HepG2 (cell line): ENCODE data around the gene TMEM95. TPM values are rescaled to one million over a fixed set of nuclear protein-coding genes. Genes with fewer than 3 reads are reported as not detected.

Experiments
- CBX2 ChIP-seq, 2 experiments: fragments of 200-600 bp in 1 of 2; sonication (generic); formaldehyde crosslinking in 1 of 2; IDR thresholded peaks; 2 replicates each; pipeline versions ENCODE4 v1.7.0 to v1.8.1; 2018 to 2022; ENCODE audit warnings: low read depth in 2 of 2, low read length in 1 of 2, mild to moderate bottlenecking in 1 of 2, missing genetic modification reagents in 1 of 2
- FOSL1 ChIP-seq: sonication (generic); formaldehyde crosslinking; IDR thresholded peaks from 2 replicates; pipeline ENCODE4 v1.9.0; 2021; ENCODE audit warnings: missing genetic modification reagents, borderline replicate concordance
- HOXA9 ChIP-seq: sonication (generic); formaldehyde crosslinking; IDR thresholded peaks from 2 replicates; pipeline ENCODE4 v1.8.1; 2022; ENCODE audit warnings: missing genetic modification reagents, mild to moderate bottlenecking, moderate library complexity, borderline replicate concordance
- ISL2 ChIP-seq: sonication (generic); formaldehyde crosslinking; IDR thresholded peaks from 2 replicates; pipeline ENCODE4 v1.5.0; 2020; ENCODE audit warnings: missing genetic modification reagents
- KDM3A ChIP-seq: IDR thresholded peaks from 2 replicates; pipeline ENCODE4 v1.6.1; 2018; ENCODE audit warnings: low read depth, missing compliant biosample characterization
- KLF13 ChIP-seq: sonication (generic); formaldehyde crosslinking; IDR thresholded peaks from 2 replicates; pipeline ENCODE4 v1.4.0; 2020; ENCODE audit warnings: mild to moderate bottlenecking, missing genetic modification reagents
- KLF6 ChIP-seq: IDR thresholded peaks from 2 replicates; pipeline ENCODE4 v1.8.0; 2016; ENCODE audit warnings: missing biosample characterization, missing genetic modification reagents
- LRRFIP1 ChIP-seq: sonication (generic); formaldehyde crosslinking; conservative IDR thresholded peaks from 2 replicates; pipeline ENCODE4 v1.4.0; 2020; ENCODE audit warnings: missing genetic modification reagents
- MEF2D ChIP-seq: sonication (generic); formaldehyde crosslinking; IDR thresholded peaks from 2 replicates; pipeline ENCODE4 v1.5.1; 2020; ENCODE audit warnings: mild to moderate bottlenecking, missing genetic modification reagents
- NBN ChIP-seq: fragments of 450-650 bp; conservative IDR thresholded peaks from 2 replicates; pipeline ENCODE4 v1.6.1; 2017
- SMARCE1 ChIP-seq: fragments of 450-650 bp; IDR thresholded peaks from 2 replicates; pipeline ENCODE4 v1.6.1; 2017; ENCODE audit warnings: borderline replicate concordance
- SNRNP70 ChIP-seq: fragments of 200-400 bp; formaldehyde crosslinking; IDR thresholded peaks from 2 replicates; pipeline ENCODE4 v1.6.1; 2017; ENCODE audit warnings: mild to moderate bottlenecking, low read depth, low read length, moderate library complexity
- THAP11 ChIP-seq: IDR thresholded peaks from 2 replicates; pipeline ENCODE4 v1.6.1; 2016; ENCODE audit warnings: missing biosample characterization, missing genetic modification reagents
- TP53 ChIP-seq: sonication (generic); formaldehyde crosslinking; conservative IDR thresholded peaks from 2 replicates; pipeline ENCODE4 v1.4.0; 2020; ENCODE audit warnings: missing genetic modification reagents
- ZFAT ChIP-seq: sonication (generic); formaldehyde crosslinking; conservative IDR thresholded peaks from 2 replicates; pipeline ENCODE4 v1.8.1; 2023; ENCODE audit warnings: missing genetic modification reagents, inconsistent platforms
- ZNF460 ChIP-seq: sonication (generic); formaldehyde crosslinking; IDR thresholded peaks from 2 replicates; pipeline ENCODE4 v1.5.1; 2020; ENCODE audit warnings: missing genetic modification reagents, mild to moderate bottlenecking, borderline replicate concordance
- ZNF562 ChIP-seq: sonication (generic); formaldehyde crosslinking; IDR thresholded peaks from 2 replicates; pipeline ENCODE4 v1.8.0; 2022; ENCODE audit warnings: missing genetic modification reagents, borderline replicate concordance
- ZNF782 ChIP-seq: sonication (generic); formaldehyde crosslinking; IDR thresholded peaks from 2 replicates; pipeline ENCODE4 v1.4.0; 2020; ENCODE audit warnings: missing genetic modification reagents, mild to moderate bottlenecking, borderline replicate concordance
- ZSCAN21 ChIP-seq: sonication (generic); formaldehyde crosslinking; IDR thresholded peaks from 2 replicates; pipeline ENCODE4 v1.8.0; 2022; ENCODE audit warnings: mild to moderate bottlenecking, missing genetic modification reagents, moderate library complexity, borderline replicate concordance
- polyA plus RNA-seq, 8 experiments: library from polyadenylated mRNA; depleted of rRNA in 3 of 8; stranded (reverse) in 7 of 8; unstranded in 1 of 8; fragments of >200 nt; fragmentation: Illumina TruSeq in 4 of 8; extraction: Trizol in 4 of 8; gene quantifications; 2 replicates each; pipeline versions ENCODE4 v1.2.1 to v1.2.3, GENCODE V29; 2011 to 2016; ENCODE audit warnings: low read depth in 4 of 8, missing spikeins in 1 of 8, mixed read lengths in 1 of 8; ENCODE audit not compliant: insufficient read depth in 1 of 8
- total RNA-seq, 5 experiments: library from RNA; depleted of rRNA; stranded (reverse); fragments of >200 nt; fragmentation: Illumina TruSeq; extraction: Trizol; gene quantifications; 2 replicates each; pipeline ENCODE4 v1.2.3, GENCODE V29; 2016; ENCODE audit warnings: low read depth in 1 of 5
- TF ChIP-seq, protein P1 (sequence below): sonication (generic); formaldehyde crosslinking; IDR thresholded peaks from 2 replicates; pipeline ENCODE4 v1.4.0; 2020; ENCODE audit warnings: mild to moderate bottlenecking, missing genetic modification reagents, borderline replicate concordance
- TF ChIP-seq, protein P2 (sequence below): sonication (generic); formaldehyde crosslinking; IDR thresholded peaks from 2 replicates; pipeline ENCODE4 v1.9.0; 2021; ENCODE audit warnings: missing genetic modification reagents, borderline replicate concordance

TMEM95 gene
- total and polyA plus RNA-seq, 2 of the 13 experiments (the other 11 are each of a cell fraction or from before 2014, with no cell fraction given): not detected

- TF ChIP-seq ZNF562 (no peak), ZFAT (CRISPR knock-in tag) (no peak), ISL2 (CRISPR knock-in tag) (peak; percentile 83), HOXA9 (CRISPR knock-in tag) (peak; percentile 64), CBX2 (IDR thresholded peaks at IDR 0.05; ENCODE audit: low read depth, low read length) (no peak), CBX2 (CRISPR knock-in tag; IDR thresholded peaks at IDR 0.05; ENCODE audit: low read depth) (no peak), ZNF460 (CRISPR knock-in tag) (no peak; the same call in 1 of the 2 replicates), ZSCAN21 (CRISPR knock-in tag) (peak; percentile 82; the same call in 1 of the 2 replicates), TP53 (CRISPR knock-in tag) (peak; percentile 83; the same call in 1 of the 2 replicates), KLF13 (CRISPR knock-in tag) (no peak), KLF6 (CRISPR knock-in tag) (0 out of 2 replicates have a peak, but pooled peaks have one; percentile 32), FOSL1 (CRISPR knock-in tag) (no peak), ZNF782 (CRISPR knock-in tag) (no peak), SMARCE1 (no peak), NBN (no peak), MEF2D (no peak), KDM3A (CRISPR knock-in tag) (peak; percentile 61; the same call in 1 of the 2 replicates), LRRFIP1 (CRISPR knock-in tag) (no peak), SNRNP70 (no peak), THAP11 (CRISPR knock-in tag) (peak; percentile 95)
- TF ChIP-seq, protein P1, sequence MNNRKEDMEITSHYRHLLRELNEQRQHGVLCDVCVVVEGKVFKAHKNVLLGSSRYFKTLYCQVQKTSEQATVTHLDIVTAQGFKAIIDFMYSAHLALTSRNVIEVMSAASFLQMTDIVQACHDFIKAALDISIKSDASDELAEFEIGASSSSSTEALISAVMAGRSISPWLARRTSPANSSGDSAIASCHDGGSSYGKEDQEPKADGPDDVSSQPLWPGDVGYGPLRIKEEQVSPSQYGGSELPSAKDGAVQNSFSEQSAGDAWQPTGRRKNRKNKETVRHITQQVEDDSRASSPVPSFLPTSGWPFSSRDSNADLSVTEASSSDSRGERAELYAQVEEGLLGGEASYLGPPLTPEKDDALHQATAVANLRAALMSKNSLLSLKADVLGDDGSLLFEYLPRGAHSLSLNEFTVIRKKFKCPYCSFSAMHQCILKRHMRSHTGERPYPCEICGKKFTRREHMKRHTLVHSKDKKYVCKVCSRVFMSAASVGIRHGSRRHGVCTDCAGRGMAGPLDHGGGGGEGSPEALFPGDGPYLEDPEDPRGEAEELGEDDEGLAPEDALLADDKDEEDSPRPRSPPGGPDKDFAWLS (CRISPR knock-in tag): no peak
- TF ChIP-seq, protein P2, sequence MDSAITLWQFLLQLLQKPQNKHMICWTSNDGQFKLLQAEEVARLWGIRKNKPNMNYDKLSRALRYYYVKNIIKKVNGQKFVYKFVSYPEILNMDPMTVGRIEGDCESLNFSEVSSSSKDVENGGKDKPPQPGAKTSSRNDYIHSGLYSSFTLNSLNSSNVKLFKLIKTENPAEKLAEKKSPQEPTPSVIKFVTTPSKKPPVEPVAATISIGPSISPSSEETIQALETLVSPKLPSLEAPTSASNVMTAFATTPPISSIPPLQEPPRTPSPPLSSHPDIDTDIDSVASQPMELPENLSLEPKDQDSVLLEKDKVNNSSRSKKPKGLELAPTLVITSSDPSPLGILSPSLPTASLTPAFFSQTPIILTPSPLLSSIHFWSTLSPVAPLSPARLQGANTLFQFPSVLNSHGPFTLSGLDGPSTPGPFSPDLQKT: no peak
Measured at GRCh38 chr17:7314719-7315569, 40.0 kb upstream of the TMEM95 start, which contains the start of gene GPS2 (continued).
